Measurements from ENCODE around the gene KRTAP9-2.
"Not testable (repeated sequence)": the region's sequence is repeated elsewhere in the genome, so short reads cannot be mapped to it uniquely, and the experiment has no call there.

The KRTAP9-2 gene, protein sequence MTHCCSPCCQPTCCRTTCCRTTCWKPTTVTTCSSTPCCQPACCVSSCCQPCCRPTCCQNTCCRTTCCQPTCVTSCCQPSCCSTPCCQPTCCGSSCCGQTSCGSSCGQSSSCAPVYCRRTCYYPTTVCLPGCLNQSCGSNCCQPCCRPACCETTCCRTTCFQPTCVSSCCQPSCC

DNA sequence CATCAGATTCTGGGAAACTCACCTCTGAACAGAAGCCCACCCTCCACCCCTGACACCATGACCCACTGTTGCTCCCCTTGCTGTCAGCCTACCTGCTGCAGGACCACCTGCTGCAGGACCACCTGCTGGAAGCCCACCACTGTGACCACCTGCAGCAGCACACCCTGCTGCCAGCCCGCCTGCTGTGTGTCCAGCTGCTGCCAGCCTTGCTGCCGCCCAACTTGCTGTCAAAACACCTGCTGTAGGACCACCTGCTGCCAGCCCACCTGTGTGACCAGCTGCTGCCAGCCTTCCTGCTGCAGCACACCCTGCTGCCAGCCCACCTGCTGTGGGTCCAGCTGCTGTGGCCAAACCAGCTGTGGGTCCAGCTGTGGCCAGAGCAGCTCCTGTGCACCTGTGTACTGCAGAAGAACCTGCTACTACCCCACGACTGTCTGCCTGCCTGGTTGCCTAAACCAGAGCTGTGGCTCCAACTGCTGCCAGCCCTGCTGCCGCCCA is at the start of gene KRTAP9-2:
KRTAP9-2 (plus strand) TSS at position 51 of the 498 bp plus-strand sequence; CDS start at position 58, 7 bp downstream.
- not testable (repeated sequence) for DNase-seq (ENCODE audit: low spot score)

DNA sequence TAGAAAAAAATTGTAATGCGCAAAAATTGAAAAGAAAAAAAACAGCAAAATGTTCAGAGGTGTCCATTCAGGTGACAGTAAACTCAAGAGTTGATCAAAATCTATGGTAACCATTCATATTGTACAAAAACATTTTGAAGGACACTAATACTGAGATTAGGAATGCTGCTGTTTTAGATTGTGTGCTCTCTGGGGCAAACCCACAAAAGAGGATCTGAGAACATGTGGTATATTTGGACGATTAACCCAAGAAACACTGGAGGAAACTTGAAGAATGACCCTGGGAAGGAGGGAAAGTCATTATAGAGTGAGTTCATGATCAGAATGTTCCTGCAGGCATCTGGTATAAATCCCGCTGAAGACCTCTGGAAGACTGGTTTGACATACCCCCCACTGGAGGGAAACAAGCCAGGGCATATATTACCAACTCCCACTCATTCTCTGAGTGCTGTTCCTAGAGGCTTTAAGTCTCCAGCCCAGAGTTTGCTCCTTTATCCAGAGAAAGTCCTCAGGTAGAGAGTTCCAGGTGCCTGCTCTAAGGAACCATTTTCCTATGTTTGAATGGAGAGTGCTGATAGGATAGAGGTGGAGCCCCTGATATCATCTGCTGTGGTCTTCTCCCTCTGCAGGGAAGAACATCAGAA is 49.6 kb upstream of the KRTAP9-2 start:
- DNase-seq (ENCODE audit: low spot score), result no peak

DNA sequence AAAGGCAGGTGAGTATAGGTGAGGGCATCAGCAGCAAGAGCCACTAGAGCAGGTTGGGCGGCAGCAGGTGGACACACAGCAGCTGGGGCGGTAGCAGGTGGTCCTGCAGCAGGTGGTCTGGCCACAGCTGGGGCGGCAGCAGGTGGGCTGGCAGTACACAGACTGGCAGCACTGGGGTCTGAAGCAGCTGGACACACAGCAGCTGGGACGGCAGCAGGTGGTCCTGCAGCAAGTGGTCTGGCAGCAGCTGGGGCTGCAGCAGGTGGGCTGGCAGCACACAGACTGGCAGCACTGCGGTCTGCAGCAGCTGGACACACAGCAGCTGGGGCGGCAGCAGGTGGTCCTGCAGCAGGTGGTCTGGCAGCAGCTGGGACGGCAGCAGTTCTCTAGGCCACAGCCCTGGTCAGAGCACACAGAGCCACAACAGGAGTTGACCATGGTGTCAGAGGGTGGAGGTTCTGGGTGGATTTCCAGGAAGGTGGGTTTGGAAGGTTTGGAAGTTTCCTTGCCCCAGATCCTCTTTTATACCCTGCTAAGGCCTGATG is 48.6 kb upstream of the KRTAP9-2 start, which contains the start of gene KRTAP4-2:
KRTAP4-2 (minus strand) TSS at position 495 of the 545 bp plus-strand sequence; CDS start at position 438, 57 bp downstream.
- DNase-seq (ENCODE audit: low spot score), result no peak

DNA sequence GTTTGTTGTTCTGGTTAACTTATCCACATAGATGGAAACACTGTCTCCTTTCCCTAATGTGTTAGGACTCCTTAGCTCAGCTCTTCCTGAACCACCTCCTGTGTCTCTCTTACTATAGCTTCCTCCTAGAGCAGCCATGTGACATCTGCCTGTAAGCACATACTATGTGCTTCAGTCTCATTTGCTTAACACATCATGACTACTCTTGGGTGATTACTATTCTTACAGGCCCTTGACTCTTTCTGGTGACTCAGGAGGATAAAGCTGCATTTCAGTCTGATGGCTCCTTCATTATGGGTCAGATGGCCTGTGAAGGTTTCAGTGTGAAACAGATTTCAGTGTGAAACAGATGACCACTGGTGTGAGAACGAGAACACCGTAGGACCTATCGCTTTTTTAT is 48.1 kb upstream of the KRTAP9-2 start:
- peak; percentile 4 for DNase-seq (ENCODE audit: low spot score)

DNA sequence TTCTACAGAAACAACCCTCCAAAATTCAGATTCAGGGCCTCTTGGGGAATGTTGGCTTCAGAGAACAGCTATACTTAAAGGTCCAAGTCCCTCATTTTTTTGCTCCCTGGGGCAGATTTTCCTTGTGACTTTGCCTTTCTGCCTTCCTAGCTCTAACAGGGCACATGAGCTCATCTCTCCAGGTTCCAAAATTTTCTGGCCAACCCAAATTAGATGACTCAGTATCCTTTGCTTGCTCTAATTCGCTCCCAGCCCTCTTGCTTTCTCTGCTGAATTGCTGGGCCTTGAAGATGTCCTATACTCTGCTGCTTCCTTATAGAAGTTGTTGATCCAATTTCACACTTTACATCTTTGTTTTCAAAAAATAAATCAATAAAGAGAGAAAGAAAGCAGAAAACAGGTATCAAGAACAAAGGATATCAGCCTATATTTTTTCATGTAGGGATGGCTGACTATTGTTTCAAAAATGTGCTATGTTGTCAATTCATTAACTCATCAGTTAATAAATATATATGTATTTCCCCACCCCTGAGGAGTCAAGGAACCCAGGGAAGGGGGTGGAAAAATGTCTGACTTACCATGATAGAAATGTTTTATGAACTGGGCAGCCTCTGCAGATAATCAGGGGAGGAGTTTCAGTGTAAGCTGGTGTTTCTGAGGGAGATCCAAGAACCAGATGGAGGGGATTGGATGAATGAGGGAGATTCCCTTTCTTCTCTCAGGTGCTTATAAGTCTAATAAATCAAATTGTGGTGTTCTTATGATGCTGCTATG is 47.4 kb upstream of the KRTAP9-2 start:
- no peak for DNase-seq (ENCODE audit: low spot score)

DNA sequence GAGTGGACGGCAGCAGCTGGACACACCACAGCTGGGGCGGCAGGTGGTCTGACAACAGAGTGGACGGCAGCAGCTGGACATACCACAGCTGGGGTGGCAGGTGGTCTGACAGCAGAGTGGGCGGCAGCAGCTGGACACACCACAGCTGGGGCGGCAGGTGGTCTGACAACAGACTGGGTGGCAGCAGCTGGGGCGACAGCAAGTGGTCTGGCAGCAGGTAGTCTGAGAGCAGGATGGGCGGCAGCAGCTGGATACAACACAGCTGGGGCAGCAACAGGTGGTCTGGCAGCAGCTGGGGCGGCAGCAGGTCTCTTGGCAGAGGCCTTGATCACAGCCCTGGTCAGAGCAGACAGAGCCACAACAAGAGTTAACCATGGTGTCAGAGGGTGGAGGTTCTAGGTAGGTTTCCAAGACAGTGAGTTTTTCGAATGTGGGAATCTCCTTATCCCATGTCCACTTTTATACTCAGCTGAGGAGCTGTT is 41.9 kb upstream of the KRTAP9-2 start, which contains the start of gene KRTAP4-1:
KRTAP4-1 (minus strand) TSS at position 432 of the 482 bp plus-strand sequence; CDS start at position 375, 57 bp downstream.
- DNase-seq (ENCODE audit: low spot score), result no peak

DNA sequence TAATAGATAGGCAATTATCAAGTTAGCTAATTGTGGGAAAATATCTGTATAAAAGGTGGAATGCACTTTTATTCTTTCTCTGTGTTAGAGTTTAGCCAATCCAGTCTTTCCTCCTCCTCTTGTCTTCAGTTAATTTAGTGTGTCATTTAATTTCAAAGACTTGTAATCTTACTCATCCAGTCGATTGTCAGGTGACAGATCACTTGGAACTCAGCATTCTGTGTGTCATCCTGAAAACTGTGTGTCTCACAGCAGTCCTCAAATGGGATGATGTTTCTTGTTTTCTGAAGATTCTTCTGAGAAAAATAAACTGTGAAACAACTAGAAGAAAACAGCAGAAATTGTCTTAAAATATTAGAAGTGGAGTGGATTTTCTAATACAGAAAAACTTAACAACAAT is 41.4 kb upstream of the KRTAP9-2 start:
- no peak for DNase-seq (ENCODE audit: low spot score)

DNA sequence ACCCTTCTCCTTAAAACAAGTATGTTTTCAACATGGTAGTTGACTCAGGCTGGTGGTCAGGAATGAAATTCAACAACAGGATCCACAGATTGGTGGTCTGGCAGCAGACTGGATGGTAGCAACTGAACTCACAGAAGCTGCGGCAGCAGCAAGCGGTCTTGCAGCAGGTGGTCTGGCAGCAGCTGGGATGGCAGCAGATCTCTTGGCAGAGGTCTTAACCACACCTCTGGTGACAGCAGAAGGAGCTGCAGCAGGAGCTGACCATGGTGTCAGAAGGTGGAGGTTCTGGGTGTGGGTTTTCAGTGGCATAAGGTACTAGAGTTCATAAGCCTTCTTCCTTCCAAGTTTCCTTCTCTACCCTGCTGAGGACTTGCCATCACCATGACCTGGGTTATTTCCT is 39.6 kb upstream of the KRTAP9-2 start:
- DNase-seq (ENCODE audit: low spot score), result no peak

DNA sequence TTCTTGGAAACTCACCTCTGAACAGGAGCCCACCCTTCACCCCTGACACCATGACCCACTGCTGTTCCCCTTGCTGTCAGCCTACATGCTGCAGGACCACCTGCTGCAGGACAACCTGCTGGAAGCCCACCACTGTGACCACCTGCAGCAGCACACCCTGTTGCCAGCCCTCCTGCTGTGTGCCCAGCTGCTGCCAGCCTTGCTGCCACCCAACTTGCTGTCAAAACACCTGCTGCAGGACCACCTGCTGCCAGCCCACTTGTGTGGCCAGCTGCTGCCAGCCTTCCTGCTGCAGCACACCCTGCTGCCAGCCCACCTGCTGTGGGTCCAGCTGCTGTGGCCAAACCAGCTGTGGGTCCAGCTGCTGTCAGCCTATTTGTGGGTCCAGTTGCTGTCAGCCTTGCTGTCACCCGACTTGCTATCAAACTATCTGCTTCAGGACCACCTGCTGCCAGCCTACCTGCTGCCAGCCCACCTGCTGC is 36.6 kb upstream of the KRTAP9-2 start, which contains the start of gene KRTAP9-1:
KRTAP9-1 (plus strand) TSS at position 51 of the 482 bp plus-strand sequence; CDS start at position 51, 0 bp downstream.
- DNase-seq (ENCODE audit: low spot score), result not testable (repeated sequence)

DNA sequence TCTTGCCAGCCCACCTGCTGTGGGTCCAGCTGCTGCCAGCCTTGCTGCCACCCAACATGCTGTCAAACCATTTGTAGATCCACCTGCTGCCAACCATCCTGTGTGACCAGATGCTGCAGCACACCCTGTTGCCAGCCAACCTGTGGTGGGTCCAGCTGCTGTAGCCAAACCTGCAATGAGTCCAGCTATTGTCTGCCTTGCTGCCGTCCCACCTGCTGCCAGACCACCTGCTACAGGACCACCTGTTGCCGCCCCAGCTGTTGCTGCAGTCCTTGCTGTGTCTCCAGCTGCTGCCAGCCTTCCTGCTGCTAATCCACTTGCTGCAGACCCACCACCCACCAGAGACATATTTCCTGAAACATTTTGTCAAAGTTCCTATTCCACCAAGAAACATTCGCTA is 36.1 kb upstream of the KRTAP9-2 start:
- no peak for DNase-seq (ENCODE audit: low spot score)

DNA sequence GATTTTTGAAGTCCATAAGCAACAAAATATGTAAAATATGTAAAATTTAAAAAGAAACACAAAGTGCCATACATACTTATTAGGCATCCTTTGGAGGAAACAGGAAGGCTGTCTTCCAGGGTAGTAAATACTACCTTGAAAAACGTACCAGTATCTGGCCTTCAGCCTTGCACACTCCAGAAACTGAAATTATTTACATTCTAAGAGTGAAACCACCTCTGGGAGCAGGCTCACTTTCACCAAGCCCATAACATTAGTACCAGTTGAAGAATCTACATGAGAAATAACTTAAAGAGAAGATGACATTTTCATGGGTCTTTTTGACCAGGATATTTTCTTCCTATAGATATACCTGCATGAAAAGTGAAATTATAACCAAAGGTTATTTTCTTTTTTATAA is 30.4 kb upstream of the KRTAP9-2 start:
- no peak for DNase-seq (ENCODE audit: low spot score)

DNA sequence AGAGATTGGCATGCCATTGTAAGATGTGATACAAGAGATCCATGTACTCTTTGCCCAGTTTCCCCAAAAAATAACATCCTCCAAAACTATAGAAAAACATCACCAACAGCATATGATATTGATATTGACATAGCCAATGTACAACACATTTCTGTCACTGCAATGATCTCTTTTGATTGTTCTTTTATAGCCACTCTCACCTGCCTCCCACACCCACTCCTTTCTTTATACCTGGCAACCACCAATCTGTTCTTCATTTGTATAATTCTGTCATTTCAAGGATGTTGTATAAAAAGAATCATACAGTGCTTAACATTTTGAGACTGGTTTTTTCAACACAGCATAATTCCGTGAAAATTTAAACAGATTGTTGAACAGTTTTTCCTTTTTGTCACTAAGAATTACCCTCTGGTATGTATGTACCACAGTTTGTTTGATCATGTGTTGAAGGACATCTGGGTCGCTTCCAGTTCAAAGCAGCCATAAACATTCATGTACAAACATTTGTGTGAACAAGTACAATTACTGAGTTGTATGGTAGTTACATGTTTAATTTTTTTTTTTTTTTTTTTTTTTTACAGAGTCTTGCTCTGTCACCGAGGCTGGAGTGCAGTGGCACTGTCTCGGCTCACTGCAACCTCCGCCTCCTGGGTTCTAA is 26.9 kb upstream of the KRTAP9-2 start:
- no peak for DNase-seq (ENCODE audit: low spot score)

DNA sequence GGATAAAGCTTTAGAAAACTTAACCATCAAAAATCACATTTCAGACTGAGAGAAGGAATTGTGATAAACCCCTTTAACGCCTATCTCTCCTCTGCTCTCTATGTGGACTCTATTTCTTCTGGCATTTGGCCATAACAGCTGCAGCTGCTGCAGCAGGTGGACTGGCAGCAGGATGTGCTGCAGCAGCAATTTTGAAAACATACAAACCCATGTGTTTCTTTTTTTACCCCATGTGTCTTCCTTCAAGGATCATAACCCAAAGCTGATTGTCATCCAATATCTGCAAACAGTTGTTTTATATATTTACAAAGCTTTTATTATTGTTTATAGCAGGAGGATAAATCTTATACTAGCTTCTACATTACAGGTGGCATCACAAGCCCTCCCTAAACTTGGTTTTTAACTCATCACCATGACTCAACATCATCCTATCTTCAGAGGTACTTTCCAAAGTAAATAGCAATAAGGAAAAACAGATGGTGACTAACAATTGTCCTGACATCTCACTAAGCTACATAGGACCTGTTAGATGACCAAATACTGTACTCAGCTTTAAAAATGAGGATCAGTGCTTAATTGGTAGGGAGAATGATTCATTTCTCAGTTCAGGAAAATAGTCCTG is 14.5 kb upstream of the KRTAP9-2 start:
- no peak for DNase-seq (ENCODE audit: low spot score)

DNA sequence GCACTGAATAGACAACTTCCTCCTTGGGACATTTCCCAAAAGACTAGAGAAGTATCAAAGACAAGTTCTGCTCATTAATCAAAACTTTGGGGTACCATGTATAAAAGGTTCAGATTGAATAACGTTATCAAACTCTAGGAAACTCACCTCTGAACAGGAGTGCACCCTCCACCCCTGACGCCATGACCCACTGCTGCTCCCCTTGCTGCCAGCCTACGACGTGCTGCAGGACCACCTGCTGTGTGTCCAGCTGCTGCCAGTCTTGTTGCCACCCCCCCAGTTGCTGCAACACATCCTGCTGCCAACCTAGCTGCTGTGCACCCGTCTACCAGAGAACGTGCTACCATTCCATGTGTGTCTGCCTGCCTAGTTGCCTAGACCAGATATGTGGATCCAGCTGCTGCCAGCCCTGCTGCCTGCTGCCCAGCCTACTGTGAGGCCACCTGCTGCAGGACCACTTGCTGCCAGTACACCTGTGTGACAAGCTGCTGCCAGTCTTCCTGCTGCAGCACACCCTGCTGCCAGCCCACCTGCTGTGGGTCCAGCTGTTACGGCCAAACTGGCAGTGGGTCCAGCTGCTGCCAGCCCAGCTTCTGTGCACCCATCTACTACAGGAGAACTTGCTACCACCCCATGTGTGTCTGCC is 13.8 kb upstream of the KRTAP9-2 start:
- no peak for DNase-seq (ENCODE audit: low spot score)

DNA sequence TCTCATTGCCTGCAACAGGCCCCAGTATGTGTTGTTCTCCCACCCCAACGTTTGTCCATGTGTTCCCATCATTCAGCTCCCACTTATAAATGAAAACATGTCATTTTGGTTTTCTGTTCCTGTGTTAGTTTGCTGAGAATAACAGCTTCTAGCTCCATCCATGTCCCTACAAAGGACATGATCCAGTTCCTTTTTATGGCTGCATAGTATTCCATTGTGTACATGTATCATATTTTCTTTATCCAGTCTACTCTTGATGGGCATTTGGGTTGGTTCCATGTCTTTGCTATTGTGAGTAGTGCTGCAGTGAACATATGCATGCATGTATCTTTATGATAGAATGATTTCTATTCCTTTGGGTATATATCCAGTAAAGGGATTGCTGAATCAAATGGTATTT is 10.8 kb upstream of the KRTAP9-2 start:
- no peak for DNase-seq (ENCODE audit: low spot score)

DNA sequence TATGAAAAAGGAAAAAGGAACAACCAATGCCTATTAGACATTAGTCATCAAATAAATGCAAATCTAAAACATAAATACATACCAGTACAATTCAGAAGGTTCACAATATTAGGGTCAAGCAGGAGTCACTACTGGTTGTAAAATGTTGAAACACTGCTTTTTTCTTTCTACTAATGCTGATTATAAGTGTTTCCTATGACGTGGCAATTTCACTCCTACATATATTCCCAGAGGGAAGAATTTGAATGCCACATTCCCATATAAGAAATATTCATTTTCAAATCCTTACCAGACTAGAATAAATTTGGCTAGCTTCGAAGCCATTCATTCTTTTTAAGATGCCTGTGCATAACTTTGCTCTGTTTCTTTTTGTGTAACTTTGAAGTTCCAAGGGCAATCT is 2.6 kb upstream of the KRTAP9-2 start:
- DNase-seq (ENCODE audit: low spot score), result no peak

DNA sequence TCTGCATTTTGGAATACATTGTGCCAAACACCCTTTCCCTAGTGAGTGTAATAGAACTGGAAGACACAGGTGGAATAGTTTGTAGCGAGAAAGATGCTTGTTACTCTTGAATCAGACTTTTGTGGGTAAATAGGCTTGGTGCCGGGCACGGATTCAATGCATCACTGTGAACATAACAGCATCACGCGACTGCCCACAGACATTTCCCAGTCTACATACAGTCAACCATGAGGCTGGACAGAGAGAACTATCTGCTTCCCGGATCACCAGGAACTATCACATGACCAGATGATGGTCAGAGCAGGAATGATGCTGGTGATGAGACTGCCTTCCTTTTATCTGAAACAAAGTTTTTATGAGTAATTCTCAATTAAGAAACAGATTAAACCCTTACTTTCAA is 397 bp upstream of the KRTAP9-2 start:
- DNase-seq (ENCODE audit: low spot score), result no peak

DNA sequence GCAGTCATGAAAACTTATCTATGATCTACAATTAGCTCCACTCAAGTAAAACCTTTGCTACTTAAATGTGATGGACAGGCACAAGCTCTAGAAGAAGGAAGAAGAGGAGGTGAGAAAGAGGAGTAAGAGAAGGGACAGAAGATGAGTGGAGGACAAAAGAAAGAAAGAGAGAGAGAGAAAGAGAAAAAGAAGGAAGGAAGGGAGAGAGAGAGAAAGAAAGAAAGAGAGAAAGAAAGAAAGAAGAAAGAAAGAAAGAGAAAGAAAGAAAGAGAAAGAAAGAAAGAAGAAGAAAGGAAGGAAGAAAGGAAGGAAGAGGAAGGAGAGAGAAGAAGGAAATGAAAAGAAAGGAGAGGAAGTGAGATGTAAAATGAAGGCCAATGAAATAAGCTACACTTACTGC is 3.6 kb downstream of the KRTAP9-2 start:
- DNase-seq (ENCODE audit: low spot score), result no peak

DNA sequence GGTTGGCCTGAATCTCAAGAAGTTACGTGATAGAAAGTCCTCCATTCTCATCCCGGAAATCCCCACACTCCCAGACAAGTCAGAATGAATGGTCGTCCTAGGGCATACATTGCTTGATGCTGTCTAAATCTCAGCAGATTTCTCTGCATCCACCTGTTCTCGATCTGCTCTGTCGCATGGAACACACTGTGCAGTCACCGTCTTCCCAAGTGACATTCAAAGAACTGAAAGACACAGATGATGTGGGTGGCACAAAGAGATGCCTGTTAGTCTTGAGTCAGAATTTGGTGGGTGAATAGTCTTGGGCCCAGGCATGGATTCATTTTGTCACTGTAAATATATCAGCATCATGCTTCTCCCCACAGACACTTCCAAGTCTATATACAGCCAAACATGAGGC is 5.3 kb downstream of the KRTAP9-2 start:
- no peak for DNase-seq (ENCODE audit: low spot score)

DNA sequence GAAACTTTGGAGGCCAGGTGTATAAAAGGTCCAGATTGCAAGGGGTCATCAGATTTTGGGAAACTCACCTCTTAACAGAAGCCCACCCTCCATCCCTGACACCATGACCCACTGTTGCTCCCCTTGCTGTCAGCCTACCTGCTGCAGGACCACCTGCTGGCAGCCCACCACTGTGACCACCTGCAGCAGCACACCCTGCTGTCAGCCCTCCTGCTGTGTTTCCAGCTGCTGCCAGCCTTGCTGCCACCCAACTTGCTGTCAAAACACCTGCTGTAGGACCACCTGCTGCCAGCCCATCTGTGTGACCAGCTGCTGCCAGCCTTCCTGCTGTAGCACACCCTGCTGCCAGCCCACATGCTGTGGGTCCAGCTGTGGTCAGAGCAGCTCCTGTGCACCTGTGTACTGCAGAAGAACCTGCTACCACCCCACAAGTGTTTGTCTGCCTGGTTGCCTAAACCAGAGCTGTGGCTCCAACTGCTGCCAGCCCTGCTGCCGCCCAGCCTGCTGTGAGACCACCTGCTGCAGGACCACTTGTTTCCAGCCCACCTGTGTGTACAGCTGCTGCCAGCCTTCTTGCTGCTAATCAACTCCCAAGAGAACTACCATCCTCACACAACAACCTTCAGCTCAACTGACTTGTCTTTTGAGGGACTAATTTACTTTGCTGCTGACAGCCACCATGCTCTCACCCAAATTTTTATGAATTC is 6.1 kb downstream of the KRTAP9-2 start, which contains the start of gene KRTAP9-3:
KRTAP9-3 (plus strand) TSS at position 51 of the 707 bp plus-strand sequence; CDS start at position 104, 53 bp downstream.
- DNase-seq (ENCODE audit: low spot score), result not testable (repeated sequence)

All from kidney capillary endothelial cell (primary cell).